Lung (tissue), 12 donors: ENCODE data around the gene SYNPR. TPM values are rescaled to one million over a fixed set of nuclear protein-coding genes. Genes with fewer than 3 reads are reported as not detected.

Experiments used
- ATAC-seq: fragments of 200-7000 bp; cut with Tn5 transposase; one replicate; pipeline ENCODE4 v1.9.1; 2020; ENCODE audit warnings: moderate number of reproducible peaks; ENCODE audit not compliant: insufficient read depth, low FRiP score
- DNase-seq, 3 donors: peaks; one replicate each; pipeline ENCODE4 v3.0.0-alpha.2; 2013 to 2017
- H3K27ac ChIP-seq, 2 donors: one replicate each; pipeline ENCODE4 v1.5.1; 2013; ENCODE audit warnings: mild to moderate bottlenecking in 2 of 2, moderate library complexity in 2 of 2, control low read depth in 1 of 2, inconsistent platforms in 1 of 2, low read depth in 1 of 2, low read length in 1 of 2
- H3K27me3 ChIP-seq, 3 donors: one replicate each; pipeline ENCODE4 v1.5.1; 2013; ENCODE audit warnings: low read length in 2 of 3; ENCODE audit not compliant: control insufficient read depth in 3 of 3, insufficient read depth in 3 of 3
- H3K36me3 ChIP-seq, 4 donors: one replicate each; pipeline ENCODE4 v1.5.1; 2013; ENCODE audit warnings: low read length in 4 of 4, mild to moderate bottlenecking in 1 of 4, moderate library complexity in 1 of 4; ENCODE audit not compliant: control insufficient read depth in 4 of 4, insufficient read depth in 4 of 4
- H3K4me1 ChIP-seq, 5 donors: one replicate each; pipeline ENCODE4 v1.5.1; 2013; ENCODE audit warnings: low read length in 5 of 5, mild to moderate bottlenecking in 2 of 5, moderate library complexity in 1 of 5; ENCODE audit not compliant: control insufficient read depth in 5 of 5, insufficient read depth in 5 of 5
- H3K4me3 ChIP-seq: one replicate; pipeline ENCODE4 v1.5.1; 2013; ENCODE audit warnings: mild to moderate bottlenecking, control low read depth, moderate library complexity
- H3K9ac ChIP-seq, 2 donors: one replicate each; pipeline ENCODE4 v1.5.1; 2013; ENCODE audit warnings: low read length in 2 of 2, control low read depth in 1 of 2; ENCODE audit not compliant: insufficient read depth in 1 of 2
- H3K9me3 ChIP-seq, 4 donors: one replicate each; pipeline ENCODE4 v1.5.1; 2013; ENCODE audit warnings: low read length in 3 of 4, mild to moderate bottlenecking in 1 of 4, moderate library complexity in 1 of 4; ENCODE audit not compliant: control insufficient read depth in 4 of 4, insufficient read depth in 3 of 4
- WGBS, 2 donors: extraction: QIAGEN DNeasy Blood & Tissue Kit; methylation state at CpG; one replicate each; pipeline ENCODE4 v1.1.7; 2013; 5-methylcytosine and 5-hydroxymethylcytosine counted together
- polyA plus RNA-seq, 2 donors: library from polyadenylated mRNA; stranded (reverse); fragments of 200-250 nt; gene quantifications; one replicate each; pipeline ENCODE4 v1.2.1, GENCODE V29; 2013
- total RNA-seq, 2 donors: library from RNA; depleted of rRNA in 1 of 2; stranded (reverse); fragments of >200 nt in 1 of 2; gene quantifications; one replicate each; pipeline ENCODE4 v1.2.1, GENCODE V29; 2014 to 2021
- TF ChIP-seq, protein P1 (sequence below): IDR thresholded peaks from 2 replicates; pipeline ENCODE4 v1.5.1; 2012; ENCODE audit warnings: mild to moderate bottlenecking; ENCODE audit errors: control extremely low read depth, extremely low read depth
- donor health status: control.
- donor health status: control.
- donor health status: Bipolar disorder and iron deficiency.
- donor health status: healthy.
- donor health status: DM: yes; HTN: yes; CAD: no.

Gene SYNPR
- total and polyA plus RNA-seq, 4 donors, result 0.43 TPM; not detected in 3

DNA sequence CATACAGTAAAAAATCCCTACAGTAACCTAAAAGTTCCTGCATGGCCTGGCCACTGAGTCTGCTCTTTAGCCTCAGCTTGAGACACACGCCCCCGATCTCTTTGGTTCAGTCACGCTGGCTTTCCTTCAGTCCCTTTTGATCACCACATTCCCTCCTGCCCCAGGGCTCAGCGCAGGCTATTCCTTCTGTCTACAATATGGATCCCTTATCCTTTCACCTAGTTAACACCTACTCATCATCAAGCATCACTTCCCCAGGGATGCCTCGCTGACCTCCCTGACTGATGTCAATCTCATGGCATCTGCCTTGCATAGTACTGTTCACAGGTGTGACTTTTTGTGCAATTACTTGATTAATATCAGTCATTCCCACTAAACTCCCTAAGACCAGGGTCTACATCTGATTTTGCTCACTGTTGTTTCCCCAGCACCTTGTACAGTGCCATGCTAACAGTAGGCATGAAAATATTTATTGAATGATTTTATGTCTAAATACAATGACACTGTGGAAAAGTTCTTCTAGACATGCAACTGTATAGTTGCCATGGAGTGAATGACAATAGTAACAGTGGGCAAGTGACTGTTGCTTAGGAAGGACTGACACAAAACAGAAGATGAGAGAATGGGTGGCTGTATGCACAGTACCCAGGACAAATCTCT lies 374.1 kb downstream of the SYNPR start, which contains the start of gene SNTN:
SNTN (plus strand) TSS at position 610 of the 660 bp plus-strand sequence; CDS start at position 623, 13 bp downstream.
- Histone ChIP-seq H3K36me3 (no peaks in the 10 kb centered on the region), H3K4me3 (no peak within 1 kb of the TSS), H3K4me1 (no peaks in the 10 kb centered on the region), H3K27ac (no peak within 1 kb of the TSS), H3K9me3 (no peaks in the 10 kb centered on the region), H3K27me3 (no peaks in the 10 kb centered on the region), H3K9ac (no peak within 1 kb of the TSS)
- no peak for ATAC-seq
- DNase-seq, result no peak
- 63 to 69% methylated on average over 5 of the region's 5 CpGs for WGBS, 2 donors
- TF ChIP-seq, protein P1, sequence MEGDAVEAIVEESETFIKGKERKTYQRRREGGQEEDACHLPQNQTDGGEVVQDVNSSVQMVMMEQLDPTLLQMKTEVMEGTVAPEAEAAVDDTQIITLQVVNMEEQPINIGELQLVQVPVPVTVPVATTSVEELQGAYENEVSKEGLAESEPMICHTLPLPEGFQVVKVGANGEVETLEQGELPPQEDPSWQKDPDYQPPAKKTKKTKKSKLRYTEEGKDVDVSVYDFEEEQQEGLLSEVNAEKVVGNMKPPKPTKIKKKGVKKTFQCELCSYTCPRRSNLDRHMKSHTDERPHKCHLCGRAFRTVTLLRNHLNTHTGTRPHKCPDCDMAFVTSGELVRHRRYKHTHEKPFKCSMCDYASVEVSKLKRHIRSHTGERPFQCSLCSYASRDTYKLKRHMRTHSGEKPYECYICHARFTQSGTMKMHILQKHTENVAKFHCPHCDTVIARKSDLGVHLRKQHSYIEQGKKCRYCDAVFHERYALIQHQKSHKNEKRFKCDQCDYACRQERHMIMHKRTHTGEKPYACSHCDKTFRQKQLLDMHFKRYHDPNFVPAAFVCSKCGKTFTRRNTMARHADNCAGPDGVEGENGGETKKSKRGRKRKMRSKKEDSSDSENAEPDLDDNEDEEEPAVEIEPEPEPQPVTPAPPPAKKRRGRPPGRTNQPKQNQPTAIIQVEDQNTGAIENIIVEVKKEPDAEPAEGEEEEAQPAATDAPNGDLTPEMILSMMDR, result no peak

DNA sequence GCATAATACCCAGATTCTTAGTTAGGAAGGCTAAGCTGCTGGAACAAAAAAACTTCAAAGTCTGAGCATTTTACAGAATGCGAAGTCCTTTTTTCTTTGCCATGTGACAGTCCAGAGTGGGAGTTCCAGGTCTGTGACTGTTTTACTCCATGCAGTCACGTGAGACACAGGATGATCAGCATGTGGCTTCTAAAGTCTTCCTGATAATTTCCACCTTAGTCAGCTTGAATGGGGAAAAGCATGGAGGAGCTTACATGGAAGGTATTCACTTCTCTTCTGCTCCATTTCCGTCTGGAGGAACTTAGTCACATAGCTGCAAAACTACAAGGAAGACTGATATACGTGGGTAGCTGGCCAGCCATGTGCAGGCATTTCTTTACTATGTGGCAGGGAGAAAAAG lies 376.1 kb downstream of the SYNPR start:
- Histone ChIP-seq H3K27ac (no peak overlapping the region), H3K27me3 (no peaks in the 10 kb centered on the region)

DNA sequence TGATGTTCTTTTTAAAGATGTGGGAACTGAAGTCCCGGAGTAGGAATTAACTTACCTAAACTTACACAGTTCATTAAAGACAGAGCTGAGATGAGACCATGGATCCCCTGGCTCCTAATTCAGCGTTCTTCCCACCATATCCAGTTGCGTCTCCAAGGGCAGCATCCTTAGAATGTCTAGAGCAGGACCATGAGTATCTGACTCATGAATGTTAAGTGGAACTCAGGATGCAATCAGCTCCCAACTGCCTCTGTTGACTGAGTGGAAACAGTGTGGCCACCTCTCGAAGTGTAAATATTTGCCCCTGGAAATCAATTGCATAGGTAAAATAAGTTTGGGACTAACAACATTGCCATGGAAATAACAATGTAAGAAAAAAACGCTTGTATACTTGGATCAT lies 376.8 kb downstream of the SYNPR start:
- no peak overlapping the region for H3K9ac ChIP-seq
- no peak for ATAC-seq
- H3K4me1 ChIP-seq, result no peaks in the 10 kb centered on the region
- no peaks in the 10 kb centered on the region for H3K36me3 ChIP-seq
- 75 to 82% methylated on average over 5 of the region's 5 CpGs for WGBS, 2 donors
- TF ChIP-seq, protein P1, result no peak
- no peaks in the 10 kb centered on the region for H3K27me3 ChIP-seq
- H3K9me3 ChIP-seq, result no peaks in the 10 kb centered on the region
- H3K4me3 ChIP-seq, result no peak overlapping the region
- DNase-seq, result no peak
- H3K27ac ChIP-seq, result no peak overlapping the region

More for the DNA sequence above, 376.1 kb downstream of the SYNPR start:
- no peaks in the 10 kb centered on the region for H3K4me1 ChIP-seq
- ATAC-seq, result no peak
- H3K36me3 ChIP-seq, result no peaks in the 10 kb centered on the region
- TF ChIP-seq, protein P1, result no peak
- no peak overlapping the region for H3K9ac ChIP-seq
- no peak overlapping the region for H3K4me3 ChIP-seq
- no peak for DNase-seq
- WGBS, 2 donors, result 66 to 85% methylated on average over 4 of the region's 4 CpGs
- H3K9me3 ChIP-seq, result no peaks in the 10 kb centered on the region

DNA sequence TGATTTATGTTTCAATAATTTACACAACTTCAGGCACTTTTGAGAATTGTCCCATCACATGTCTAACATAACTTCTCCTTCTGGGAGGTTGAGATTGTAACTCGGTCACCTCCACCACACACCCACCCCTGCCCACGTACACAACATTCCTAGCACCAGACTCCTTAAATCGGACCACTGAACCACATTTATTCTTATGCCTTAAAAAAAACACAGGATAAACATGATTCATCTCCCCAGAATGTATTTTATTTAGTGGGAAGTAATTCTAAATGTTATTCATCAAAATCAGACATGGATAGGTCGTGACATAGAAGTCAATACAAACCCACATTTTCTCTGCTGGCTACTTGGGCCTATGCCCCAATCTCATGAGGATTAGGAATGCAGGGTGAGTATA lies 377.4 kb downstream of the SYNPR start:
- TF ChIP-seq, protein P1, result no peak
- WGBS, 2 donors, result 70 to 76% methylated on average over 4 of the region's 4 CpGs
- no peak overlapping the region for H3K4me3 ChIP-seq

More for the DNA sequence above, 377.4 kb downstream of the SYNPR start:
- no peak for ATAC-seq
- Histone ChIP-seq H3K27ac (no peak overlapping the region), H3K9ac (no peak overlapping the region), H3K36me3 (no peaks in the 10 kb centered on the region), H3K4me1 (no peaks in the 10 kb centered on the region), H3K27me3 (no peaks in the 10 kb centered on the region), H3K9me3 (no peaks in the 10 kb centered on the region)
- DNase-seq, result no peak
